IPS-20b (cell line): ENCODE results near the gene GLIS1.

Source experiments
- H3K27ac ChIP-seq: one replicate; pipeline ENCODE4 v1.5.1; 2013; ENCODE audit warnings: low read length
- H3K27me3 ChIP-seq: 2 replicates; pipeline ENCODE4 v1.6.1; 2013; ENCODE audit warnings: mild to moderate bottlenecking, low read length, inconsistent platforms; ENCODE audit not compliant: insufficient read depth
- H3K36me3 ChIP-seq: 2 replicates; pipeline ENCODE4 v1.6.1; 2013; ENCODE audit warnings: low read depth, mild to moderate bottlenecking, inconsistent platforms, low read length, moderate library complexity; ENCODE audit not compliant: insufficient read depth
- H3K4me1 ChIP-seq: 2 replicates; pipeline ENCODE4 v1.6.1; 2013; ENCODE audit warnings: mild to moderate bottlenecking, control low read depth, inconsistent platforms, low read length, moderate library complexity; ENCODE audit not compliant: insufficient read depth
- H3K4me3 ChIP-seq: 2 replicates; pipeline ENCODE4 v1.5.1; 2013; ENCODE audit warnings: mild to moderate bottlenecking, low read length, inconsistent platforms
- H3K9ac ChIP-seq: 2 replicates; pipeline ENCODE4 v1.6.1; 2013; ENCODE audit warnings: low read depth, mild to moderate bottlenecking, inconsistent platforms, low read length, moderate library complexity
- H3K9me3 ChIP-seq: 2 replicates; pipeline ENCODE4 v1.6.1; 2013; ENCODE audit warnings: mild to moderate bottlenecking, low read depth, low read length, inconsistent platforms; ENCODE audit not compliant: insufficient read depth

GLIS1 gene

DNA sequence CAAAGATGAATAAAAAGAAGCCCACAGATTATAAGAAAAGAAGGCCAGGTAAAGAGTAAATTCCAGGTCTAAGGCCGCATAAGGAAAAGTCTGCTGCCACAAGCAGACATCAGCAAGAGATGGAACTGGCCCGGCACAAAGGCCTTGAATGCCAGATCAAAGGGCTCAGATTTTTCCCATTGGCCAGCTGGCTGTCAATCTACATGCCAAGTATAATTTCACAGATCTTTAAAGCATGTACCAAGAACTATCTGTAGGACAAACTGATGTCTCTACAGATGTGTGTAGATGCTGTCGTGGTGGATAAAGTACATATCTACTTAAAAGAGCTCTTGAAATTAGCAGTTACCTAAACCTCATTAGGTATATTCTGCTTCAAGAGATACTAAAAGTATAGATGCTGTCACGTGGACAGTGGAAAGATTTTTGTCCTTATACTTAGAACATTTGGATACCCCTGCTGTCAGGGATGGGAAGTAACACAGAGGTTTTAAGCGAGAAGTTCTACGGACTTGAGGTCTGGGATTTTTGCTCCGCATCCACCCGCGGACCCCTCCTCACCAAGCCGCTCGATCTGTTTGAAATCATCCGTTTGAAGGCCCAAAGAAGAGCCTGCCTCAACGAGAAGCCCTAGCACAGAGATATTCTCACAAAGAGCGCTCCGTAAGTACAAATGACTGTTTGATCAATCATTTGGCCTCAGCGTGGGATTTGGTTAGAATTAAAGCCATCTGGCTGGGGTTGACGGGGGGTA is 10.1 kb downstream of the GLIS1 start:
- H3K4me3 ChIP-seq, result no peak overlapping the region
- no peaks in the 10 kb centered on the region for H3K9me3 ChIP-seq
- no peaks in the 10 kb centered on the region for H3K36me3 ChIP-seq
- H3K9ac ChIP-seq, result no peak overlapping the region
- no peak overlapping the region for H3K27ac ChIP-seq
- no peaks in the 10 kb centered on the region for H3K4me1 ChIP-seq
- H3K27me3 ChIP-seq, result peaks cover 12% of the 10 kb centered on the region; the same call in 1 of the 2 replicates

DNA sequence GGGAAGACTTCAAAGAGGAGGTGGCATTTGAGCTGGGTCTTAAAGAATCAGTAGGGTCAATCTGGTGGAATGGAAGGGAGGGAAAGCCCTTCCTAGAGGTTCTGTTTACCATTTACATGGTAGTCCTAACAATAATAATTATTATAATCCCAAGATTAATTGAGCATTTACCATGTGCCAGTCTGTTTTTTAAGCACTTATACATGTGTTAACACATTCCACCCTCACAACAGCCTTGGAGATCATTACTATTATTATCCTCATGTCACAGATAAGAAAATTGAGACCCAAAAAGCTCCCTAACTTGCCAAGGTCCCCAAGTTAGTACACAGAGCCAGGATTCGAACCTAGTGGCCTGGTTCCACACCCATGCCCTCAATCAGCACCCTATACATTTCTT is 10.8 kb downstream of the GLIS1 start:
- H3K27ac ChIP-seq, result no peak overlapping the region
- H3K36me3 ChIP-seq, result no peaks in the 10 kb centered on the region
- no peaks in the 10 kb centered on the region for H3K4me1 ChIP-seq
- H3K4me3 ChIP-seq, result no peak overlapping the region
- H3K9me3 ChIP-seq, result no peaks in the 10 kb centered on the region
- no peak overlapping the region for H3K9ac ChIP-seq
- H3K27me3 ChIP-seq, result peaks cover 6% of the 10 kb centered on the region; the same call in 1 of the 2 replicates

- Histone ChIP-seq H3K4me1 (no peaks in the 10 kb centered on the region), H3K27me3 (peaks cover 6% of the 10 kb centered on the region; the same call in 1 of the 2 replicates), H3K9ac (no peak overlapping the region), H3K9me3 (no peaks in the 10 kb centered on the region), H3K27ac (no peak overlapping the region), H3K36me3 (no peaks in the 10 kb centered on the region), H3K4me3 (no peak overlapping the region)
Measured at GRCh38 chr1:53727461-53728092, 11.4 kb downstream of the GLIS1 start.

DNA sequence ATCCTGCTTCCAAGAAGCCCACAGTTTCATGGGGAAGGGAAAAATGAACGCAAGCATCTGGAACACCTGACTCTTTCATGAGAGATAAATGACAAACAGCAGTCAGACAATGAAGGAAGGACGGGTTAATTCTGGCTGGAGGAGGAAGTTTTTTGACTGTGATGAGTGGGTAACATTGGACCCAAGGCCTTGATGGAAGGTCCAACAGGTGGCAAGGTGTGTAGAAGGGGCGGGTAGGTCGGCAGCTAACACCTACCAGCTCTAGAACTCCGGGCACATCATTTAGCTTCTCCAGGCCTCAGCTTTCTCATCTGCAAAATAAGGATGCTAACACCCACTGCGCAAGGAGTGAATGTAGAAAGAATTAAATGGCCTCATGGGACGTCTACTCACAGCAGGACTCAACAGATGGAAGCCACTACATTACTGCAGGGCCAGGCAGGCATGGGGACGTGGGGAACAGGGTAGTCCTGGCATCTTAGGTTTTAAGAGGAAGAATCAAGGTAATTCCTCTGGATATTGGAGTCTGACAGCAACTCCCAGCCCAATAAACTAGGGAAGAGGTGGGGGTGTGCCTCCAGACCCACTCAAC is 12.9 kb downstream of the GLIS1 start:
- Histone ChIP-seq H3K27me3 (no peaks in the 10 kb centered on the region), H3K36me3 (no peaks in the 10 kb centered on the region), H3K4me3 (no peak overlapping the region), H3K9me3 (no peaks in the 10 kb centered on the region), H3K9ac (no peak overlapping the region), H3K27ac (no peak overlapping the region), H3K4me1 (no peaks in the 10 kb centered on the region)

DNA sequence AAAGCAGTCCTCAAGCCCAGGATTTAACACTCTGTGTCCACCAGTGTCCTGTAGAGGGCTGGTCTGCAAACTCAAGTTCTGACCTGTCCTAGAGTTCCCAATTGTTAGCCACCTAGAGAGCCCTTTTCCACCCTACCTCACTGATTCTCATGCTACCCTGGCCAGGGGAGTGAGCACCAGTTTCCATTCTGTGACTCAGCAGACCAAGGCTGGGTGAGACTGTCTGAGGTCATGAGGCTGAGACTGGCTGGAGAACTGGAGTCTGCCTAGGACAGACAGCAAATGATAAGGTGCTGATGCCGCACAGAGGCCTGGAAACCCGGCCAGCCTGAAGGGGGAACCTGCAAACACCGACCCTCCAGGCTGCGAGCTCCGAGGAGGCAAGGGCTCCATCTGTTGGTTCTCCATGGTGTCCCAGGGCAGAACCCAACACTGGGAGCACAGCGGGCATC is 13.7 kb downstream of the GLIS1 start:
- Histone ChIP-seq H3K9me3 (no peaks in the 10 kb centered on the region), H3K4me3 (no peak overlapping the region), H3K4me1 (no peaks in the 10 kb centered on the region)

GRCh38 chr1:53722025-53722424 is 16.9 kb downstream of the GLIS1 start:
- Histone ChIP-seq H3K36me3 (no peaks in the 10 kb centered on the region), H3K4me3 (no peak overlapping the region), H3K9ac (no peak overlapping the region), H3K4me1 (no peaks in the 10 kb centered on the region), H3K9me3 (no peaks in the 10 kb centered on the region), H3K27me3 (no peaks in the 10 kb centered on the region), H3K27ac (no peak overlapping the region)

More for the DNA sequence above, 13.7 kb downstream of the GLIS1 start:
- H3K36me3 ChIP-seq, result no peaks in the 10 kb centered on the region
- H3K27me3 ChIP-seq, result no peaks in the 10 kb centered on the region
- no peak overlapping the region for H3K9ac ChIP-seq
- no peak overlapping the region for H3K27ac ChIP-seq

- Histone ChIP-seq H3K27ac (no peak overlapping the region), H3K9me3 (no peaks in the 10 kb centered on the region), H3K9ac (no peak overlapping the region), H3K4me3 (no peak overlapping the region), H3K36me3 (no peaks in the 10 kb centered on the region), H3K27me3 (no peaks in the 10 kb centered on the region), H3K4me1 (no peaks in the 10 kb centered on the region)
Measured at GRCh38 chr1:53721088-53721487, 17.9 kb downstream of the GLIS1 start.

GRCh38 chr1:53719469-53719868 is 19.5 kb downstream of the GLIS1 start:
- Histone ChIP-seq H3K36me3 (no peaks in the 10 kb centered on the region), H3K4me3 (no peak overlapping the region), H3K9me3 (no peaks in the 10 kb centered on the region), H3K4me1 (no peaks in the 10 kb centered on the region), H3K27me3 (no peaks in the 10 kb centered on the region), H3K27ac (no peak overlapping the region), H3K9ac (no peak overlapping the region)

- H3K4me3 ChIP-seq, result no peak overlapping the region
- no peak overlapping the region for H3K9ac ChIP-seq
- no peaks in the 10 kb centered on the region for H3K36me3 ChIP-seq
- H3K9me3 ChIP-seq, result no peaks in the 10 kb centered on the region
- H3K27me3 ChIP-seq, result no peaks in the 10 kb centered on the region
- no peaks in the 10 kb centered on the region for H3K4me1 ChIP-seq
- H3K27ac ChIP-seq, result no peak overlapping the region
Measured at GRCh38 chr1:53718443-53718842, 20.5 kb downstream of the GLIS1 start.

DNA sequence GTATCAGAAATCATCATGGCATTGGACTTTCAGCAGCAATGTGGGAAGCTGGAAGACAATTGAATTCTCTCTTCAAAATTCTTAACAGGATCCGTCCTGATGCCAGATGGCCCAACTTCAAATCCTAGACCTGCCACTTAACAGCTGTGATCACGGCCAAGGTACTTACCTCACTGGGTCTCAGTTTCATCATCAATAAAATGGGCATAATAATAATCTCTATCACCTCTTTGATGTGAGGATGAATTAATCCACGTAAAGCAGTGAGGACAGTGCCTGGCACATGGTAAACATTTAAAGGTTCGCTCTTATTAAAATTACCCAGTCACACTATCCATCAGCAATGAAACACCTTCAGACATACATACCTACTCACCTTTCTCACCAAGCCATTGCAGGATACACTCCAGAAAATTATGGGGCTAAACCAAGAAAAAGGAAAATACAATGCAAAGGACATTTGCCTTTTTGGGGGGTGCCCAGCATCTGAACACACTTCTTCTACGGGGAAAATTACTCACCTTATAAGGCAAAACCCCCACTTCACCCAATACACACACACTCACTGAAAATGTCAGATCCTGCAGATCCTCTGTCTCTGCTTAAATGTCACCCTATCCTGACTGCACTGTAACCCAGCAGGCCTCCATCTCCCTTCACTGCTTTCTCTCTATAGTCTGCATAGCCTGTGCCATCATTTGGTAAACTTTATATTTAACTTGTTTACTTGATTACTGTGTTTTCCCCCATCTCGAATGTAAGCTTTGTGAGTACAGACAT is 21.7 kb downstream of the GLIS1 start:
- Histone ChIP-seq H3K36me3 (no peaks in the 10 kb centered on the region), H3K4me1 (no peaks in the 10 kb centered on the region), H3K9ac (no peak overlapping the region), H3K4me3 (no peak overlapping the region), H3K27me3 (no peaks in the 10 kb centered on the region), H3K9me3 (no peaks in the 10 kb centered on the region), H3K27ac (no peak overlapping the region)

GRCh38 chr1:53716150-53716549 is 22.8 kb downstream of the GLIS1 start:
- Histone ChIP-seq H3K9ac (no peak overlapping the region), H3K27me3 (no peaks in the 10 kb centered on the region), H3K4me1 (no peaks in the 10 kb centered on the region), H3K9me3 (no peaks in the 10 kb centered on the region), H3K36me3 (no peaks in the 10 kb centered on the region), H3K4me3 (no peak overlapping the region), H3K27ac (no peak overlapping the region)
